NCI-H2227 treated with DMSO at 0.1 percent for 48 hours (cell line): ENCODE measurements around the gene PKP4.

Experiments used
- DNase-seq: peaks from one replicate; lab custom pipeline; 2025; lab: John Stamatoyannopoulos, UW

Gene PKP4

GRCh38 chr2:158542577-158542976, 85.8 kb downstream of the PKP4 start:
- DNase-seq: no peak

GRCh38 chr2:158543957-158544356, 87.2 kb downstream of the PKP4 start:
- DNase-seq: no peak

GRCh38 chr2:158544998-158545397, 88.2 kb downstream of the PKP4 start:
- DNase-seq: no peak

GRCh38 chr2:158546412-158547144, 89.8 kb downstream of the PKP4 start:
- no peak for DNase-seq

GRCh38 chr2:158553257-158553656, 96.5 kb downstream of the PKP4 start:
- DNase-seq: no peak

- no peak for DNase-seq
Measured at GRCh38 chr2:158554996-158555395, 98.2 kb downstream of the PKP4 start.

GRCh38 chr2:158556124-158556523, 99.4 kb downstream of the PKP4 start:
- DNase-seq: no peak

GRCh38 chr2:158557752-158558151, 101.0 kb downstream of the PKP4 start:
- no peak for DNase-seq

- DNase-seq: no peak
Measured at GRCh38 chr2:158559252-158559651, 102.5 kb downstream of the PKP4 start.

- no peak for DNase-seq
Measured at GRCh38 chr2:158560259-158560658, 103.5 kb downstream of the PKP4 start.

- no peak for DNase-seq
Measured at GRCh38 chr2:158561054-158561453, 104.3 kb downstream of the PKP4 start.

- DNase-seq: no peak
Measured at GRCh38 chr2:158567208-158567607, 110.5 kb downstream of the PKP4 start.

- DNase-seq: no peak
Measured at GRCh38 chr2:158569284-158569683, 112.5 kb downstream of the PKP4 start.

GRCh38 chr2:158570869-158571268, 114.1 kb downstream of the PKP4 start:
- DNase-seq: no peak

- DNase-seq: no peak
Measured at GRCh38 chr2:158573739-158574138, 117.0 kb downstream of the PKP4 start.

GRCh38 chr2:158575051-158575635, 118.4 kb downstream of the PKP4 start:
- DNase-seq: no peak

GRCh38 chr2:158577141-158577540, 120.4 kb downstream of the PKP4 start:
- DNase-seq: no peak

GRCh38 chr2:158578703-158579330, 122.1 kb downstream of the PKP4 start:
- no peak for DNase-seq

GRCh38 chr2:158579928-158580327, 123.2 kb downstream of the PKP4 start:
- DNase-seq: no peak

GRCh38 chr2:158580760-158581159, 124.0 kb downstream of the PKP4 start:
- no peak for DNase-seq

- DNase-seq: no peak
Measured at GRCh38 chr2:158582670-158583069, 125.9 kb downstream of the PKP4 start.

- DNase-seq: no peak
Measured at GRCh38 chr2:158583923-158584322, 127.2 kb downstream of the PKP4 start.

GRCh38 chr2:158586491-158586890, 129.7 kb downstream of the PKP4 start:
- DNase-seq: no peak
